ENCODE data around the gene GULP1. TPM values are rescaled to one million over a fixed set of nuclear protein-coding genes. Genes with fewer than 3 reads are reported as not detected.
"Not testable (repeated sequence)": the region's sequence is repeated elsewhere in the genome, so short reads cannot be mapped to it uniquely, and the experiment has no call there.

GULP1 gene
- total RNA-seq, 1 experiment from 2014 or later: 140 TPM

DNA sequence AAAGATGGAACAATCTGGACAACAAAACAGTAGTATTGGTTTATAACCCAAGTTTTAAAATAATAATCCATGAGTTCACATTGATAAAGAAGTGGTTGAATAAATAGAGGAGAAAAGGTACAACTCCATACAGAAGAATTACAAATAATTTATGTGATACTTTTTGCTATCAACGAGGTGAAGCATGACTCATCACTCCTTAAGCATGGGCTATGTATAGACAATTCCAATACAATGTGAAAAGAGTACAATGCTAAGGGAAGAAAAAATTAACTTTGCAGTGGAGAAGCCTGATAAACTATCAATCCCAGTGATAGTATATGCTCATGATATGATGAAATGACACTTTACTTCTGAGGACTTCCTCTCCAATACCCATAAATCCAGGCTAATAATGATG is 312.9 kb downstream of the GULP1 start:
- Histone ChIP-seq H4K20me1 (ENCODE audit: control insufficient read depth, insufficient read depth, insufficient read length) (no peaks in the 10 kb centered on the region), H3K27me3 (ENCODE audit: insufficient read depth, low read length) (no peaks in the 10 kb centered on the region), H3K4me2 (ENCODE audit: insufficient read depth, insufficient read length, low read length) (no peak overlapping the region), H2AFZ (ENCODE audit: low read length) (no peak overlapping the region), H2BK20ac (ENCODE audit: low read depth, low read length, poor library complexity, severe bottlenecking) (no peak overlapping the region), H3K79me2 (ENCODE audit: insufficient read depth, low read length) (no peaks in the 10 kb centered on the region), H4K8ac (replicated peaks; ENCODE audit: insufficient read length, low read depth, low read length) (no peak overlapping the region), H2BK5ac (ENCODE audit: insufficient read length, low read length) (no peak overlapping the region), H3K79me1 (ENCODE audit: insufficient read depth, low read depth, low read length, poor library complexity, severe bottlenecking) (no peaks in the 10 kb centered on the region), H3K56ac (ENCODE audit: insufficient read length, low read depth, low read length) (no peak overlapping the region), H2AK5ac (ENCODE audit: insufficient read length, low read length) (no peak overlapping the region), H3K4ac (ENCODE audit: low read depth, low read length) (no peak overlapping the region), H4K91ac (ENCODE audit: insufficient read length, low read depth, low read length) (no peak overlapping the region), H2BK15ac (ENCODE audit: low read depth, low read length) (no peak overlapping the region), H3K14ac (ENCODE audit: insufficient read depth, low read length) (no peak overlapping the region), H3K23ac (ENCODE audit: insufficient read length, low read depth, low read length) (no peak overlapping the region), H3K23me2 (ENCODE audit: insufficient read length, low read depth, low read length, poor library complexity, severe bottlenecking) (no peaks in the 10 kb centered on the region), H3K18ac (ENCODE audit: insufficient read length, low read depth, low read length) (no peak overlapping the region), H3K9ac (ENCODE audit: extremely low read depth, insufficient read length, low read length) (no peak overlapping the region), H3K4me1 (ENCODE audit: insufficient read depth, low read length) (no peaks in the 10 kb centered on the region), H2BK120ac (ENCODE audit: low read depth, low read length, poor library complexity, severe bottlenecking) (no peak overlapping the region), H3T11ph (ENCODE audit: low read length) (no peak overlapping the region), H2BK12ac (ENCODE audit: insufficient read length, low read depth, low read length) (no peak overlapping the region), H3K9me3 (ENCODE audit: control insufficient read depth, low read depth, low read length) (no peaks in the 10 kb centered on the region), H3K27ac (ENCODE audit: insufficient read length, low read depth, low read length) (no peak overlapping the region), H4K5ac (ENCODE audit: insufficient read length, low read depth, low read length) (no peak overlapping the region)
- H3K9me3 Mint-ChIP-seq: peaks cover 0 to 4% of the 10 kb centered on the region in 2 experiments; a peak in 2 of 5 replicates
- peaks cover 16 to 21% of the 10 kb centered on the region in 2 experiments for H3K4me1 Mint-ChIP-seq
- DNase-seq: no peak
- no CpG with 5 or more reads among the region's 1 CpG for WGBS (ENCODE audit: extremely low coverage, insufficient read length, low lambda C conversion rate)
- TF ChIP-seq, protein P1, sequence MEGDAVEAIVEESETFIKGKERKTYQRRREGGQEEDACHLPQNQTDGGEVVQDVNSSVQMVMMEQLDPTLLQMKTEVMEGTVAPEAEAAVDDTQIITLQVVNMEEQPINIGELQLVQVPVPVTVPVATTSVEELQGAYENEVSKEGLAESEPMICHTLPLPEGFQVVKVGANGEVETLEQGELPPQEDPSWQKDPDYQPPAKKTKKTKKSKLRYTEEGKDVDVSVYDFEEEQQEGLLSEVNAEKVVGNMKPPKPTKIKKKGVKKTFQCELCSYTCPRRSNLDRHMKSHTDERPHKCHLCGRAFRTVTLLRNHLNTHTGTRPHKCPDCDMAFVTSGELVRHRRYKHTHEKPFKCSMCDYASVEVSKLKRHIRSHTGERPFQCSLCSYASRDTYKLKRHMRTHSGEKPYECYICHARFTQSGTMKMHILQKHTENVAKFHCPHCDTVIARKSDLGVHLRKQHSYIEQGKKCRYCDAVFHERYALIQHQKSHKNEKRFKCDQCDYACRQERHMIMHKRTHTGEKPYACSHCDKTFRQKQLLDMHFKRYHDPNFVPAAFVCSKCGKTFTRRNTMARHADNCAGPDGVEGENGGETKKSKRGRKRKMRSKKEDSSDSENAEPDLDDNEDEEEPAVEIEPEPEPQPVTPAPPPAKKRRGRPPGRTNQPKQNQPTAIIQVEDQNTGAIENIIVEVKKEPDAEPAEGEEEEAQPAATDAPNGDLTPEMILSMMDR (conservative IDR thresholded peaks at IDR 0.05): no peak
- peaks cover 4 to 6% (median 4%) of the 10 kb centered on the region in 3 experiments; a peak in 5 of 7 replicates for H3K36me3 Mint-ChIP-seq (ENCODE audit: insufficient read depth in 1 of 3, low read depth in 3 of 3)
- H3K4me3 Mint-ChIP-seq: no peak overlapping the region
- no peaks in the 10 kb centered on the region for H3K27me3 Mint-ChIP-seq (ENCODE audit: low read depth)
- no peak overlapping the region for H3K27ac Mint-ChIP-seq

DNA sequence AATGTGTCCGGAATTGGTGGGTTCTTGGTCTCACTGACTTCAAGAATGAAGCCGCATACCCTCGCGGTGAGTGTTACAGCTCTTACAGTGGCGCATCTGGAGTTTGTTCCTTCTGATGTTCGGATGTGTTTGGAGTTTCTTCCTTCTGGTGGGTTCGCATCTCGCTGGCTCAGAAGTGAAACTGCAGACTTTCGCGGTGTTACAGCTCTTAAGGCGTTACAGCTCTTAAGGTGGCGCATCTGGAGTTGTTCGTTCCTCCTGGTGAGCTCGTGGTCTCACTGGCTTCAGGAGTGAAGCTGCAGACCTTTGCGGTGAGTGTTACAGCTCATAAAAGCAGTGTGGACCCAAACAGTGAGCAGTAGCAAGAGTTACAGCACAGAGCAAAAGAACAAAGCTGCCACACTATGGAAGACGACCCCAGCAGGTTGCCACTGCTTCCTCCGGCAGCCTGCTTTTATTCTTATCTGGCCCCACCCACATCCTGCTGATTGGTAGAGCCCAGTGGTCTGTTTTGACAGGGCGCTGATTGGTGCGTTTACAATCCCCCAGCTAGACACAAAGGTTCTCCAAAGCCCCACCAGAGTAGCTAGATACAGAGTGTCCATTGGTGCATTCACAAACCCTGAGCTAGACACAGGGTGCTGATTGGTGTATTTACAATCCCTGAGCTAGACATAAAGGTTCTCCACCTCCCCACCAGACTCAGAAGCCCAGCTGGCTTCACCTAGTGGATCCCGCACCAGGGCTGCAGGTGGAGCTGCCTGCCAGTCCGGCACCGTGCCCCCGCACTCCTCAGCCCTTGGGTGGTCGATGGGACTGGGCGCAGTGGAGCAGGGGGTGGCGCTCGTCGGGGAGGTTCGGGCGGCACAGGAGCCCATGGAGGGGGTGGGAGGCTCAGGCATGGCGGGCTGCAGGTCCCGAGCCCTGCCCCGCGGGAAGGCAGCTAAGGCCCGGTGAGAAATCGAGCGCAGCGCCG is 314.2 kb downstream of the GULP1 start:
- not testable (repeated sequence) for H3K23ac ChIP-seq (ENCODE audit: insufficient read length, low read depth, low read length); H2BK12ac ChIP-seq (ENCODE audit: insufficient read length, low read depth, low read length); H4K5ac ChIP-seq (ENCODE audit: insufficient read length, low read depth, low read length); H3K9me3 Mint-ChIP-seq; H3T11ph ChIP-seq (ENCODE audit: low read length); H3K4me1 Mint-ChIP-seq; DNase-seq; H3K9me3 ChIP-seq (ENCODE audit: control insufficient read depth, low read depth, low read length); H3K14ac ChIP-seq (ENCODE audit: insufficient read depth, low read length); H2BK120ac ChIP-seq (ENCODE audit: low read depth, low read length, poor library complexity, severe bottlenecking); H3K79me1 ChIP-seq (ENCODE audit: insufficient read depth, low read depth, low read length, poor library complexity, severe bottlenecking); H4K8ac ChIP-seq (replicated peaks; ENCODE audit: insufficient read length, low read depth, low read length); H3K27me3 ChIP-seq (ENCODE audit: insufficient read depth, low read length); H3K56ac ChIP-seq (ENCODE audit: insufficient read length, low read depth, low read length); H3K23me2 ChIP-seq (ENCODE audit: insufficient read length, low read depth, low read length, poor library complexity, severe bottlenecking); H3K4me2 ChIP-seq (ENCODE audit: insufficient read depth, insufficient read length, low read length); H4K91ac ChIP-seq (ENCODE audit: insufficient read length, low read depth, low read length); H2BK20ac ChIP-seq (ENCODE audit: low read depth, low read length, poor library complexity, severe bottlenecking); H2BK5ac ChIP-seq (ENCODE audit: insufficient read length, low read length); H4K20me1 ChIP-seq (ENCODE audit: control insufficient read depth, insufficient read depth, insufficient read length); H3K79me2 ChIP-seq (ENCODE audit: insufficient read depth, low read length); H3K27me3 Mint-ChIP-seq (ENCODE audit: low read depth); H3K36me3 Mint-ChIP-seq (ENCODE audit: insufficient read depth in 1 of 3, low read depth in 3 of 3); H3K4me3 Mint-ChIP-seq; H3K4me1 ChIP-seq (ENCODE audit: insufficient read depth, low read length); H3K27ac ChIP-seq (ENCODE audit: insufficient read length, low read depth, low read length); H3K9ac ChIP-seq (ENCODE audit: extremely low read depth, insufficient read length, low read length); H2AFZ ChIP-seq (ENCODE audit: low read length); H2BK15ac ChIP-seq (ENCODE audit: low read depth, low read length); H3K4ac ChIP-seq (ENCODE audit: low read depth, low read length); H3K18ac ChIP-seq (ENCODE audit: insufficient read length, low read depth, low read length); H2AK5ac ChIP-seq (ENCODE audit: insufficient read length, low read length)
- no CpG with 5 or more reads among the region's 39 CpGs for WGBS (ENCODE audit: extremely low coverage, insufficient read length, low lambda C conversion rate)
- H3K27ac Mint-ChIP-seq: peak overlapping the region in 2 of 3 experiments; percentile 70 to 95; a peak in 2 of 7 replicates
